GM12872 (cell line): ENCODE results near the gene ADGRG1.

Source experiments
- CTCF ChIP-seq: IDR thresholded peaks from 3 replicates; pipeline ENCODE4 v1.5.1; 2011; ENCODE audit warnings: low read depth, mild to moderate bottlenecking, low read length, moderate library complexity; ENCODE audit not compliant: insufficient read depth

ADGRG1 gene

GRCh38 chr16:57645691-57646387, 17.4 kb downstream of the ADGRG1 start:
- TF ChIP-seq CTCF: no peak

GRCh38 chr16:57646388-57647039, 18.1 kb downstream of the ADGRG1 start:
- TF ChIP-seq CTCF: no peak

- no peak for TF ChIP-seq CTCF
Measured at GRCh38 chr16:57647136-57647875, 18.9 kb downstream of the ADGRG1 start.

- no peak for TF ChIP-seq CTCF
Measured at GRCh38 chr16:57648125-57648524, 19.7 kb downstream of the ADGRG1 start.

GRCh38 chr16:57648581-57649442, 20.4 kb downstream of the ADGRG1 start:
- peak; percentile 100 for TF ChIP-seq CTCF

GRCh38 chr16:57649443-57649751, 21.0 kb downstream of the ADGRG1 start:
- no peak for TF ChIP-seq CTCF

GRCh38 chr16:57649846-57650245, 21.4 kb downstream of the ADGRG1 start:
- TF ChIP-seq CTCF: no peak
